GM18519 (cell line): ENCODE measurements around the gene ACOT13.
"Not testable (repeated sequence)": the region's sequence is repeated elsewhere in the genome, so short reads cannot be mapped to it uniquely, and the experiment has no call there.

Source experiments
- ATAC-seq: cut with Tn5 transposase; IDR thresholded peaks from one replicate; pipeline ENCODE4 v1.9.1; 2021; ENCODE audit warnings: mild to moderate bottlenecking, moderate library complexity; ENCODE audit not compliant: unreplicated experiment, low FRiP score

Gene ACOT13

GRCh38 chr6:24661759-24662158, 5.1 kb upstream of the ACOT13 start:
- ATAC-seq: not testable (repeated sequence)

GRCh38 chr6:24662236-24662635, 4.6 kb upstream of the ACOT13 start:
- ATAC-seq: no peak

GRCh38 chr6:24663189-24663588, 3.7 kb upstream of the ACOT13 start:
- no peak for ATAC-seq

GRCh38 chr6:24664046-24664987, 2.6 kb upstream of the ACOT13 start:
- ATAC-seq: no peak

- peak; percentile 32 for ATAC-seq
Measured at GRCh38 chr6:24666097-24666640, 708 bp upstream of the ACOT13 start.

- no peak for ATAC-seq
Measured at GRCh38 chr6:24667378-24667803, 514 bp downstream of the ACOT13 start.

DNA sequence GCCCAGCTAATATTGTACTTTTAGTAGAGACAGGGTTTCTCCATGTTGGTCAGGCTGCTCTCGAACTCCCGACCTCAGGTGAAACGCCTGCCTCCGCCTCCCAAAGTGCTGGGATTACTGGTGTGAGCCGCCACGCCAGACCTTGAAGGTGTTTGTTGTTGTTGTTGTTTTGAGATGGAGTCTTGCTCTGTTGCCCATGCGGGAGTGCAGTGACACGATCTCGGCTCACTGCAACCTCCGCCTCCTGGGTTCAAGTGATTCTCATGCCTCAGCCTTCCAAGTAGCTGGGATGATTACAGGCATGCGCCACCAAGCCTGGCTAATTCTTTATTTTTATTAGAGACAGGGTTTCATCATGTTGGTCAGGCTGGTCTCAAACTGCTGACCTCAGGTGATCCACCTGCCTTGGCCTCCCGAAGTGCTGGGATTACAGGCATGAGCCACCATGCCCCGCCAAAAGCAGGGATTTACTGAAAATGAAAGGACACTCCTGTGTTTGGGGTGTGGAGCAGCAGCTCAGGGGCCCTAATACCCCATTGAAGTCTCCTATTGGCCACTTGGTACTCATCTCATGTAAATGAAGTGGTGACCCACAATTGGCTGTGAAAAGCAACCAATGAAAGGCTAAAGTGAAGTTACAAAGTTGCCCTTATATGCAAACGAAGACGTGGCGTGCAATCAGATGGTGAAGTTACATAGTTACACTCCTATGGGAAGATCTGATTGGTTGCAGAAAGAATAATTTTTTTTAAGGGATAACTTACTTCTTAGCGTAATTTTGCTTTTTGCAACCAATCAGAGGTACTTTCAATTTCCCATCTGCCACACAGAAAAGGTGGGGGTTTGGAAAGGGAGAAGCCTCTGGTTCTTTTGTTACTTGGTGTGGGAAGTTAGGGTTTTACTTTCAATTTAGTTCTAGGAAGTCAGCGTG, 1.5 kb downstream of the ACOT13 start:
- ATAC-seq: not testable (repeated sequence)

DNA sequence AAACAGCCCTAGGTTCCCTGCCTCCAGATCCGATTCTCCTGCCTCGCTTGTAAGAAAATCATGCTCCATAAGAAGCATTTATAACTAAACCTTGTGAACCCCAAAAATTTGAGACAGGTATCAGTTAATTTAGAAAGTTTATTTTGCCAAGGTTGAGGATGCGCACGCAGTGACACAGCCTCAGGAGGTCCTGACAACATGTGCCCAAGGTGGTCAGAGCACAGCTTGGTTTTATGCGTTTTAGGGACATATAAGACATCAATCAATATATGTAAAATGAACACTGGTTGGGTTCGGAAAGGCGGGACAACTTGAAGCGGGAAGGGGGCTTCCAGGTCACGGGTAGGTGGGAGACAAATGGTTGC, 2.1 kb downstream of the ACOT13 start:
- no peak for ATAC-seq

GRCh38 chr6:24670492-24670891, 3.6 kb downstream of the ACOT13 start:
- not testable (repeated sequence) for ATAC-seq

DNA sequence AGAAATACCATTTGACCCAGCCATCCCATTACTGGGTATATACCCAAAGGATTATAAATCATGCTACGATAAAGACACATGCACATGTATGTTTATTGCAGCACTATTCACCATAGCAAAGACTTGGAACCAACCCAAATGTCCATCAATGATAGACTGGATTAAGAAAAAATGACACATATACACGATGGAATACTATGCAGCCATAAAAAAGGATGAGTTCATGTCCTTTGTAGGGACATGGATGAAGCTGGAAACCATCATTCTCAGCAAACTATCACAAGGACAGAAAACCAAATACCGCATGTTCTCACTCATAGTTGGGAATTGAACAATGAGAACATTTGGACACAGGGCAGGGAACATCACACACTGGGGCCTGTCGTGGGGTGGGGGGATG, 4.2 kb downstream of the ACOT13 start:
- ATAC-seq: not testable (repeated sequence)

DNA sequence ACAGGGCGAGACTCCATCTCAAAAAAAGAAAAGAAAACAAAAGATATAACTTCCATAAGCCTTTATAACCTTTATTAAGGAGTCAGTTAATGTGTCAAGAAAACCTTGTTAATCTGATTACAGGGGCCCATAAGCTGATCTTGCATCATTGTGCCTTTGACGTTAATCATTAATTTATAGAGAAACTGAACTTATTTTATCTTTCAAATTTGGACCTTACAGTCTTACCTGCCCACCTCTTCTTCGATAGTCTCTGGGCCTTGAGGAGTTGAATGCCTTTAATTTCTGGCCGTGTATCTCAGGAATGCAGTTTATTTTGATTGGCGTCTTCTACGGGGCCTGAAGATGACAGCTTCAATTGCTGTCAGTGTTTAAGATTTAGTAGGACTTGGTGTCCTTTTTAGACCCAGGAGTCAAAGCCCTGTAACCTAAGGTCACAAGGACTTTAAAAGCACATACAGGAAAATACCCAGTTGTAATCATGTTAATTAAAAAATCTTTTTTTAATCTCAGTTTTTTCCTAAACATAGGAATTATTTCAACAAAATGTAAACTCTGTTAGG, 5.8 kb downstream of the ACOT13 start:
- no peak for ATAC-seq

GRCh38 chr6:24673625-24674024, 6.7 kb downstream of the ACOT13 start:
- no peak for ATAC-seq

DNA sequence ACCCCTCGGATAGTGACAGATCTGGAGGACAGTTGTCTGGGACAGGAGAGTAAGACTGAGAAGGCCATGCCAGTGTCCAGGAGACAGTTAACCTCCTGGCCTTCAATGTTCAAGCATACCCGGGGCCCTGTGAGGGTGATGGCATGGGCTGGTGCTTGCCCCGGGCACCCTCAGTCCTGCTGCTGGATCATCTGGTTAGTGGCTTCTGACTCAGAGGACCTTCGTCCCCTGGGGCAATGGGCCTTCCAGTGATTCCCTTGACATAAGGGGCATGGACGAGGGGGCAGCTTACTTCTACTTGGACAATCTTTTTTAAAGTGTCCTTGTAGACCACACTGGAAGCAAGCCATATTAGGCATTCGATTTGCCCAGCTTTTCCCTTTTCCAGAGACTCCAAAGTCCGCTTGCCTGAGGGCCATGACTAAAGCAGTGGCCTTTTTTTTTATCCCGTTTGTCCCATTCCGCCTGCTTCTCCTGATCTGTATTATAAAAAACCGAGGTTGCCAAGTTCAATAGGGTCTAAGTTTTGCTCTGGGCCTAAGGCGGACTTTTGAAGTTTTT, 12.0 kb downstream of the ACOT13 start:
- ATAC-seq: not testable (repeated sequence)

- ATAC-seq: no peak
Measured at GRCh38 chr6:24680582-24680981, 13.7 kb downstream of the ACOT13 start.

DNA sequence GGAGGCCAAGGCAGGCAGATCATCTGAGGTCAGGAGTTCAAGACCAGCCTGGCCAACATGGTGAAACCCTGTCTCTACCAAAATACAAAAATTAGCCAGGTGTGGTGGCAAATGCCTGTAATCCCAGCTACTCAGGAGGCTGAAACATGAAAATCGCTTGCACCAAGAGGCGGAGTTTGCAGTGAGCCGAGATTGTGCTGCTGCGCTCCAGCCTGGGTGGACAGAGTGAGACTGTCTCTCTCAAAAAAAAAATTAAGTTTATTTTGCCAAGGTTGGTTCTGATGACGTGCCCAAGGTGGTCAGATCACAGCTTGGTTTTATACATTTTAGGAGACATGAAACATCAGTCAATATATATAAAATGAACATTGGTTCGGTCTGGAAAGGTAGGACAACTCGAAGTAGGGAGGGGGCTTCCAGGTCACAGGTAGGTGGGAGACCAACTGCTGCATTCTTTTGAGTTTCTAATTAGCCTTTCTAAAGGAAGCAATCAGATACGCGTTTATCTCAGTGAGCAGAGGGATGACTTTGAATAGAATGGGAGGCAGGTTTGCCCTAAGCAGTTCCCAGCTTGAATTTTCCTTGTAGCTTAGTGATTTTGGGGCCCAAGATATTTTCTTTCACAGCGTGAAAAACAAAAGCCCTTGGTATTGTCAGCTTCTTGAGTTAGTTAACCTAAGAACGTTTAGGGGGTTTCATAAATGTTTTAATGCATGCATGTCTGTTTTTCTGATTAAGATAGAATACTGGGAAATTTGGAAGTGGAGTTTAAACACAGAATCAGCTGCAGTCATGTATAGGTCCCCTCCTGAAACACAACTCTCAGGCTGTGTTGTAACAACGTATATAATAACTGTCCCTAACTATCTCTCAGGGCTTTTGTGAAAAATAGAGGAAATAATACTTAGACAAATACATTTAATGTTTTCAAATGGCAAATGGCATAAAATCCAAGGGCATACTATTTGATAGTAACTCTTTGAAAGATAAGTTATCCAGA, 16.7 kb downstream of the ACOT13 start:
- ATAC-seq: no peak

DNA sequence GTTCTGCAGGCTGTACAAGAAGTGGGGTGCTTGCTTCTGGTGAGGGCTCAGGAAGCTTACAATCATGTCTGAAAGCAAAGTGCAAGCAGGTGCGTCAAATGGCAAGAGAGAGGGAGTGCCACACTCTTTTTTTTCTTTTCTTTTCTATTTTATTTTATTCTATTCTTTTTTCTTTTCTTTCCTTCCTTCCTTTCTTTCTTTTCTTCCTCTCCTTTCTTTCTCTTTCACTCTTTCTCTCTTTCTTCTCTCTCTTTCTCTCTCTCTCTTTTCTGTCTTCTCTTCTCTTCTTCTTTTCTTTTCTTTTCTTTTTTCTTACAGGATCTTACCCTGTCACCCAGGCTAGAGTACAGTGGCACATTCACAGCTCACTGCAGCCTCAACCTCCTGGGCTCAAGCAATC, 19.5 kb downstream of the ACOT13 start:
- no peak for ATAC-seq

- ATAC-seq: no peak
Measured at GRCh38 chr6:24686946-24687345, 20.1 kb downstream of the ACOT13 start.

DNA sequence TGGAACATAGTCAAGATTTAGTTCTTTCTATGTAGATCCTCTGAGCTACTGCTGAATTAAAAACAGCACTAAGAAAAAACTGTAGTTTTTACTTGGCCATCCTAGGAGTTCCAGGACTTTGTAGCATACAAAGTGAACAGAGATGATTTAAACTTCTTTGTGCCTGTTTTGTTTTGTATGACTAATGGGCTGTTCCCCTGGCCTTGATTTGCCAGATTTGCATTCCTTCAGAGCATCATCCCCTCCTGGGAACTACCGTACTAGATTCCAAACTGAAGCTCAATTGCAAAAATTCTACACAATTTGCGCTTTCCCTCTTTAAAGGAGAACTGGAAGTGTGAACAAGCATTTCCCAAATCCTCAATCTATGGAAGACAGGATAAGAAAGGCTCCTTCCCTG, 23.1 kb downstream of the ACOT13 start:
- ATAC-seq: no peak

DNA sequence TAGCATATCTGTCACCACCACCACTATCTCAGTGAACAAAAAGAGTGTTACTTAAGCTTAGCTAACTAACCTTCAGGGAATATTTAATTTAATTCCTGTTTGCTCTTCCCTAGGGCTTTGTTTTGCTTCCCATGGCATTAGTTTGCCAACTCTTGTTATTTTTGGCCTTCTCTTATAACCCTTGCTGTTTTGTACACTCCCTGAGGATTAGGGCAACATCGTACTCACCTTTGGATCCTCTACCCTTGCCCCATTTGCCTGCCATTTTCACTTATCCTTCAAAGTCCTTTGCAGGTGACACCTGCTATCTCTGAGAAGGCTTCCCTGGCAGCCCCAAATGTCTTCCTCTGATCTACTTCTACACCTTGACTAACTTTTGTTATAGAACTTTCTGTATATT, 23.7 kb downstream of the ACOT13 start:
- ATAC-seq: no peak
